Ishikawa (cell line): ENCODE results near the gene PKMYT1.

Source experiments
- CEBPB ChIP-seq: IDR thresholded peaks from 2 replicates; pipeline ENCODE4 v1.6.1; 2012
- EP300 ChIP-seq: IDR thresholded peaks from 2 replicates; pipeline ENCODE4 v1.6.1; 2012; ENCODE audit warnings: borderline replicate concordance
- FOXM1 ChIP-seq: IDR thresholded peaks from 2 replicates; pipeline ENCODE4 v1.6.1; 2012; ENCODE audit warnings: low read depth, borderline replicate concordance
- RAD21 ChIP-seq: IDR thresholded peaks from 2 replicates; pipeline ENCODE4 v1.6.1; 2012; ENCODE audit warnings: low read depth
- TAF1 ChIP-seq: IDR thresholded peaks from 2 replicates; pipeline ENCODE4 v1.6.1; 2012; ENCODE audit warnings: low read depth, mild to moderate bottlenecking
- TEAD4 ChIP-seq: IDR thresholded peaks from 2 replicates; pipeline ENCODE4 v1.6.1; 2012
- ZBTB7A ChIP-seq: IDR thresholded peaks from 2 replicates; pipeline ENCODE4 v1.6.1; 2012; ENCODE audit warnings: low read depth
- TF ChIP-seq, protein P1 (sequence below): IDR thresholded peaks from 2 replicates; pipeline ENCODE4 v1.6.1; 2012; ENCODE audit warnings: low read depth, mild to moderate bottlenecking

DNA sequence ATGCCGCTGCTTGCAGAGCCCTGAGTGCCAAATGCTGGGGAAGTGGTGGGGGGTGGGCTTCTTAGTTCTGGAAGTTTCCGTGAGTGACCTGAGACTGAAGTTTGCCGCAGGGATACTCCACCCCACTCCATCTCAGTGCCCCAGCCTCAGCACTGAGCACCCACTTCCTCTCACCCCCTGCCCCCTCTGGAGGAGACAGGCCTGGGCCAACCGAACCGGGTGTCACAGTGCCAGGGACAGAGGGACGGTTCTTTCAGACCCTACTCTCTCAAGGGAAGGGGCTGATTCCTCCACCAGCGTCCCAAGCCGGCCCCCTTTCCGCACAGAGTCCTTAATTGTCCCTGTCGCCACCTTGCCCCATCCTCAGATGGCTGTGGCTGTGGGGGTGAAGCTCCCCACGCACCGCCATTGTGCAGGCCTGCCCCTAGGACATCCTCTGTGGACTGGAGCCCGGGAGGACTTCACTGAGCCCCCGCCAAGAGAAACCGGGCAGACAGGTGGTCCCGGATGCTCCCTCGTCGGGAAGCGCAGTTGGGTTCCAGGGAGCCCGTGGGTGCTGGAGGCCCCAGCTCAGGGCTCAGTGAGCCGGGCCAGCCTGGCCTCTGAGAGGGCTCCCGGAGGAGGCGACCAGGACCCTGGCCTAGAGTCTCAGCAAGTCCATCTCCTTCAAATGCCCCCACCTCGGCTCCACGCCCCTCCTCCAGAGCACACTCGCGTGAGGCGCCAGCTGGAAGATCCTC, 17.7 kb downstream of the PKMYT1 start:
- TF ChIP-seq ZBTB7A, result no peak; the same call in 1 of the 2 replicates
- no peak for TF ChIP-seq CEBPB
- TF ChIP-seq TEAD4, result no peak
- TF ChIP-seq FOXM1, result no peak
- TF ChIP-seq, protein P1, sequence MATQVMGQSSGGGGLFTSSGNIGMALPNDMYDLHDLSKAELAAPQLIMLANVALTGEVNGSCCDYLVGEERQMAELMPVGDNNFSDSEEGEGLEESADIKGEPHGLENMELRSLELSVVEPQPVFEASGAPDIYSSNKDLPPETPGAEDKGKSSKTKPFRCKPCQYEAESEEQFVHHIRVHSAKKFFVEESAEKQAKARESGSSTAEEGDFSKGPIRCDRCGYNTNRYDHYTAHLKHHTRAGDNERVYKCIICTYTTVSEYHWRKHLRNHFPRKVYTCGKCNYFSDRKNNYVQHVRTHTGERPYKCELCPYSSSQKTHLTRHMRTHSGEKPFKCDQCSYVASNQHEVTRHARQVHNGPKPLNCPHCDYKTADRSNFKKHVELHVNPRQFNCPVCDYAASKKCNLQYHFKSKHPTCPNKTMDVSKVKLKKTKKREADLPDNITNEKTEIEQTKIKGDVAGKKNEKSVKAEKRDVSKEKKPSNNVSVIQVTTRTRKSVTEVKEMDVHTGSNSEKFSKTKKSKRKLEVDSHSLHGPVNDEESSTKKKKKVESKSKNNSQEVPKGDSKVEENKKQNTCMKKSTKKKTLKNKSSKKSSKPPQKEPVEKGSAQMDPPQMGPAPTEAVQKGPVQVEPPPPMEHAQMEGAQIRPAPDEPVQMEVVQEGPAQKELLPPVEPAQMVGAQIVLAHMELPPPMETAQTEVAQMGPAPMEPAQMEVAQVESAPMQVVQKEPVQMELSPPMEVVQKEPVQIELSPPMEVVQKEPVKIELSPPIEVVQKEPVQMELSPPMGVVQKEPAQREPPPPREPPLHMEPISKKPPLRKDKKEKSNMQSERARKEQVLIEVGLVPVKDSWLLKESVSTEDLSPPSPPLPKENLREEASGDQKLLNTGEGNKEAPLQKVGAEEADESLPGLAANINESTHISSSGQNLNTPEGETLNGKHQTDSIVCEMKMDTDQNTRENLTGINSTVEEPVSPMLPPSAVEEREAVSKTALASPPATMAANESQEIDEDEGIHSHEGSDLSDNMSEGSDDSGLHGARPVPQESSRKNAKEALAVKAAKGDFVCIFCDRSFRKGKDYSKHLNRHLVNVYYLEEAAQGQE, result no peak
- TF ChIP-seq RAD21, result no peak
- TF ChIP-seq EP300, result no peak
- TF ChIP-seq TAF1, result no peak
